ENCODE results near the gene CLSTN1. TPM values are rescaled to one million over a fixed set of nuclear protein-coding genes. Genes with fewer than 3 reads are reported as not detected.
A peak's percentile ranks its signal among the peaks of the same experiment; 100 is the strongest.
"Not testable (repeated sequence)": the region's sequence is repeated elsewhere in the genome, so short reads cannot be mapped to it uniquely, and the experiment has no call there.

CLSTN1 gene
- total RNA-seq, 2 donors from 2014 or later, result 31.7 to 34.1 TPM

- Mint-ChIP-seq H3K27me3 (ENCODE audit: low read depth) (no peaks in the 10 kb centered on the region), H3K9me3 (no peaks in the 10 kb centered on the region)
- DNase-seq, result no peak
Measured at GRCh38 chr1:9814619-9815018, 9.1 kb downstream of the CLSTN1 start.

GRCh38 chr1:9811239-9811966 is 12.4 kb downstream of the CLSTN1 start:
- DNase-seq (no peak), ATAC-seq (replicated peaks in 1 of 2) (no peak)
- H3K27ac Mint-ChIP-seq, result peak overlapping the region; percentile 40
- no peak overlapping the region for H3K4me3 Mint-ChIP-seq
- H3K27me3 Mint-ChIP-seq (ENCODE audit: low read depth), result no peaks in the 10 kb centered on the region
- peaks cover 28% of the 10 kb centered on the region for H3K4me1 Mint-ChIP-seq (ENCODE audit: low read depth)
- no peaks in the 10 kb centered on the region for H3K9me3 Mint-ChIP-seq
- H3K36me3 Mint-ChIP-seq (ENCODE audit: insufficient read depth in 2 of 2), result no peaks in the 10 kb centered on the region

More at GRCh38 chr1:9814619-9815018, 9.1 kb downstream of the CLSTN1 start:
- no peak overlapping the region for H3K27ac Mint-ChIP-seq
- no peak overlapping the region for H3K4me3 Mint-ChIP-seq
- no peak for ATAC-seq (replicated peaks in 1 of 2)
- H3K4me1 Mint-ChIP-seq (ENCODE audit: low read depth), result peaks cover 12% of the 10 kb centered on the region
- H3K36me3 Mint-ChIP-seq (ENCODE audit: insufficient read depth in 2 of 2), result no peaks in the 10 kb centered on the region

- Mint-ChIP-seq H3K27ac (no peak overlapping the region), H3K4me1 (ENCODE audit: low read depth) (peaks cover 28% of the 10 kb centered on the region), H3K9me3 (no peaks in the 10 kb centered on the region), H3K27me3 (ENCODE audit: low read depth) (no peaks in the 10 kb centered on the region), H3K4me3 (no peak overlapping the region), H3K36me3 (ENCODE audit: insufficient read depth in 2 of 2) (no peaks in the 10 kb centered on the region)
- ATAC-seq (replicated peaks in 1 of 2) (no peak), DNase-seq (no peak)
Measured at GRCh38 chr1:9809100-9809510, 14.7 kb downstream of the CLSTN1 start.

- no peaks in the 10 kb centered on the region for H3K27me3 Mint-ChIP-seq (ENCODE audit: low read depth)
- peaks cover 28% of the 10 kb centered on the region for H3K4me1 Mint-ChIP-seq (ENCODE audit: low read depth)
- H3K27ac Mint-ChIP-seq, result no peak overlapping the region
- H3K9me3 Mint-ChIP-seq, result no peaks in the 10 kb centered on the region
- DNase-seq (no peak), ATAC-seq (replicated peaks in 1 of 2) (no peak)
- no peaks in the 10 kb centered on the region for H3K36me3 Mint-ChIP-seq (ENCODE audit: insufficient read depth in 2 of 2)
- no peak overlapping the region for H3K4me3 Mint-ChIP-seq
Measured at GRCh38 chr1:9808459-9808858, 15.3 kb downstream of the CLSTN1 start.

GRCh38 chr1:9807541-9807940 is 16.2 kb downstream of the CLSTN1 start:
- Mint-ChIP-seq H3K4me3 (no peak overlapping the region), H3K36me3 (ENCODE audit: insufficient read depth in 2 of 2) (no peaks in the 10 kb centered on the region), H3K27me3 (ENCODE audit: low read depth) (no peaks in the 10 kb centered on the region), H3K9me3 (no peaks in the 10 kb centered on the region), H3K4me1 (ENCODE audit: low read depth) (peaks cover 28% of the 10 kb centered on the region), H3K27ac (no peak overlapping the region)
- ATAC-seq (replicated peaks in 1 of 2), result no peak
- no peak for DNase-seq

GRCh38 chr1:9805972-9806371 is 17.8 kb downstream of the CLSTN1 start:
- not testable (repeated sequence) for DNase-seq; H3K36me3 Mint-ChIP-seq (ENCODE audit: insufficient read depth in 2 of 2); H3K27ac Mint-ChIP-seq; H3K27me3 Mint-ChIP-seq (ENCODE audit: low read depth); H3K9me3 Mint-ChIP-seq; H3K4me3 Mint-ChIP-seq; ATAC-seq (replicated peaks in 1 of 2)
- peaks cover 28% of the 10 kb centered on the region for H3K4me1 Mint-ChIP-seq (ENCODE audit: low read depth)

- DNase-seq, result no peak
- Mint-ChIP-seq H3K27ac (no peak overlapping the region), H3K4me1 (ENCODE audit: low read depth) (peaks cover 31% of the 10 kb centered on the region), H3K4me3 (no peak overlapping the region), H3K9me3 (no peaks in the 10 kb centered on the region), H3K36me3 (ENCODE audit: insufficient read depth in 2 of 2) (no peaks in the 10 kb centered on the region), H3K27me3 (ENCODE audit: low read depth) (no peaks in the 10 kb centered on the region)
- no peak for ATAC-seq (replicated peaks in 1 of 2)
Measured at GRCh38 chr1:9805006-9805508, 18.7 kb downstream of the CLSTN1 start.

GRCh38 chr1:9803003-9803918 is 20.5 kb downstream of the CLSTN1 start:
- DNase-seq; H3K4me3 Mint-ChIP-seq; H3K9me3 Mint-ChIP-seq; ATAC-seq (replicated peaks in 1 of 2); H3K27ac Mint-ChIP-seq; H3K36me3 Mint-ChIP-seq (ENCODE audit: insufficient read depth in 2 of 2); H3K27me3 Mint-ChIP-seq (ENCODE audit: low read depth): not testable (repeated sequence)
- peaks cover 35% of the 10 kb centered on the region for H3K4me1 Mint-ChIP-seq (ENCODE audit: low read depth)

GRCh38 chr1:9801909-9802308 is 21.9 kb downstream of the CLSTN1 start:
- no peak for DNase-seq
- Mint-ChIP-seq H3K4me1 (ENCODE audit: low read depth) (peaks cover 35% of the 10 kb centered on the region), H3K9me3 (no peaks in the 10 kb centered on the region), H3K27ac (no peak overlapping the region), H3K27me3 (ENCODE audit: low read depth) (no peaks in the 10 kb centered on the region), H3K4me3 (no peak overlapping the region), H3K36me3 (ENCODE audit: insufficient read depth in 2 of 2) (no peaks in the 10 kb centered on the region)
- no peak for ATAC-seq (replicated peaks in 1 of 2)

GRCh38 chr1:9798236-9799130 is 25.3 kb downstream of the CLSTN1 start:
- ATAC-seq (replicated peaks in 1 of 2), result no peak
- no peaks in the 10 kb centered on the region for H3K9me3 Mint-ChIP-seq
- H3K36me3 Mint-ChIP-seq (ENCODE audit: insufficient read depth in 2 of 2), result no peaks in the 10 kb centered on the region
- no peak overlapping the region for H3K27ac Mint-ChIP-seq
- H3K4me3 Mint-ChIP-seq, result peak overlapping the region; percentile 38 to 57
- H3K4me1 Mint-ChIP-seq (ENCODE audit: low read depth), result peaks cover 52% of the 10 kb centered on the region
- DNase-seq, result no peak
- H3K27me3 Mint-ChIP-seq (ENCODE audit: low read depth), result no peaks in the 10 kb centered on the region

- no peak for ATAC-seq (replicated peaks in 1 of 2)
- Mint-ChIP-seq H3K27ac (no peak overlapping the region), H3K9me3 (no peaks in the 10 kb centered on the region), H3K27me3 (ENCODE audit: low read depth) (no peaks in the 10 kb centered on the region), H3K4me1 (ENCODE audit: low read depth) (peaks cover 52% of the 10 kb centered on the region), H3K4me3 (no peak overlapping the region), H3K36me3 (ENCODE audit: insufficient read depth in 2 of 2) (no peaks in the 10 kb centered on the region)
- no peak for DNase-seq
Measured at GRCh38 chr1:9797049-9797448, 26.7 kb downstream of the CLSTN1 start.

GRCh38 chr1:9794081-9794480 is 29.7 kb downstream of the CLSTN1 start:
- H3K4me3 Mint-ChIP-seq, result no peak overlapping the region
- H3K9me3 Mint-ChIP-seq, result no peaks in the 10 kb centered on the region
- no peak for DNase-seq
- H3K27ac Mint-ChIP-seq, result no peak overlapping the region
- peaks cover 0 to 3% of the 10 kb centered on the region in 2 donors for H3K36me3 Mint-ChIP-seq (ENCODE audit: insufficient read depth in 2 of 2)
- peaks cover 38% of the 10 kb centered on the region for H3K4me1 Mint-ChIP-seq (ENCODE audit: low read depth)
- no peaks in the 10 kb centered on the region for H3K27me3 Mint-ChIP-seq (ENCODE audit: low read depth)
- no peak for ATAC-seq (replicated peaks in 1 of 2)

Measured in activated T-cell treated with anti-CD3 and anti-CD28 coated beads, Interleukin-2, amount 50 U/mL, for 72 hours (primary cell).